Stimulated activated CD4-positive, alpha-beta T cell treated with anti-CD3 and anti-CD28 coated beads, TNF-alpha, amount 100 ng/mL, for 24 hours (primary cell): Measurements from ENCODE around the gene BAIAP2L1.

Experiments used
- DNase-seq, 3 experiments: peaks; one replicate each; pipeline ENCODE4 v3.0.0-alpha.2; 2020; ENCODE audit warnings: low read depth in 3 of 3

Gene BAIAP2L1

GRCh38 chr7:98358706-98359105 is 42.2 kb downstream of the BAIAP2L1 start:
- DNase-seq = no peak

- DNase-seq = no peak
These were observed 43.1 kb downstream of the BAIAP2L1 start for GRCh38 chr7:98357751-98358161.

GRCh38 chr7:98355250-98355538 is 45.7 kb downstream of the BAIAP2L1 start:
- no peak for DNase-seq

GRCh38 chr7:98354511-98355249 is 46.2 kb downstream of the BAIAP2L1 start:
- no peak for DNase-seq

- DNase-seq = no peak
These were observed 46.8 kb downstream of the BAIAP2L1 start for GRCh38 chr7:98354052-98354451.

- no peak for DNase-seq
These were observed 48.3 kb downstream of the BAIAP2L1 start for GRCh38 chr7:98352621-98353020.

- DNase-seq = no peak
These were observed 49.8 kb downstream of the BAIAP2L1 start for GRCh38 chr7:98351136-98351535.

- no peak for DNase-seq
These were observed 52.0 kb downstream of the BAIAP2L1 start for GRCh38 chr7:98348726-98349474.

- no peak for DNase-seq
These were observed 54.3 kb downstream of the BAIAP2L1 start for GRCh38 chr7:98346515-98347069.

- no peak for DNase-seq
These were observed 59.8 kb downstream of the BAIAP2L1 start for GRCh38 chr7:98341106-98341505.

GRCh38 chr7:98339043-98339442 is 61.8 kb downstream of the BAIAP2L1 start:
- DNase-seq = no peak

GRCh38 chr7:98338441-98338840 is 62.4 kb downstream of the BAIAP2L1 start:
- DNase-seq = no peak

GRCh38 chr7:98335411-98335977 is 65.4 kb downstream of the BAIAP2L1 start:
- no peak for DNase-seq

- no peak for DNase-seq
These were observed 66.8 kb downstream of the BAIAP2L1 start for GRCh38 chr7:98334081-98334480.

- no peak for DNase-seq
These were observed 69.9 kb downstream of the BAIAP2L1 start for GRCh38 chr7:98330926-98331529.

GRCh38 chr7:98329791-98330373 is 71.0 kb downstream of the BAIAP2L1 start:
- DNase-seq = no peak

GRCh38 chr7:98329100-98329790 is 71.6 kb downstream of the BAIAP2L1 start:
- DNase-seq = no peak

GRCh38 chr7:98324782-98325181 is 76.1 kb downstream of the BAIAP2L1 start:
- no peak for DNase-seq

GRCh38 chr7:98323597-98324322 is 77.1 kb downstream of the BAIAP2L1 start:
- no peak for DNase-seq
